Colon (tissue), 2 donors: Measurements from ENCODE around the gene WAC.
A peak's percentile ranks its signal among the peaks of the same experiment; 100 is the strongest.
"Not testable (repeated sequence)": the region's sequence is repeated elsewhere in the genome, so short reads cannot be mapped to it uniquely, and the experiment has no call there.

Experiments
- FAIRE-seq: peaks from 2 replicates; lab custom pipeline; 2012; peaks lifted over from hg19 to GRCh38; lab: Jason Lieb, UNC
- donor health status: control.
- donor health status: control.

Gene WAC

GRCh38 chr10:28616514-28616913 lies 83.6 kb downstream of the WAC start:
- no peak for FAIRE-seq

- FAIRE-seq = no peak
These were observed 86.5 kb downstream of the WAC start for GRCh38 chr10:28619455-28619854.

GRCh38 chr10:28620251-28620650 lies 87.3 kb downstream of the WAC start:
- FAIRE-seq = no peak

GRCh38 chr10:28623483-28623882 lies 90.6 kb downstream of the WAC start:
- no peak for FAIRE-seq

- no peak for FAIRE-seq
These were observed 91.4 kb downstream of the WAC start for GRCh38 chr10:28624351-28624750.

- FAIRE-seq = no peak
These were observed 94.2 kb downstream of the WAC start for GRCh38 chr10:28627102-28627501.

GRCh38 chr10:28628184-28628893 lies 95.4 kb downstream of the WAC start:
- no peak for FAIRE-seq

GRCh38 chr10:28631896-28632583 lies 99.1 kb downstream of the WAC start:
- FAIRE-seq = no peak

- FAIRE-seq = no peak
These were observed 99.6 kb downstream of the WAC start for GRCh38 chr10:28632584-28632945.

- no peak for FAIRE-seq
These were observed 100.8 kb downstream of the WAC start for GRCh38 chr10:28633750-28634149.

- FAIRE-seq = no peak
These were observed 104.4 kb downstream of the WAC start for GRCh38 chr10:28637346-28637745.

- peak; percentile 21 for FAIRE-seq
These were observed 105.5 kb downstream of the WAC start for GRCh38 chr10:28638392-28638791.

GRCh38 chr10:28640551-28640950 lies 107.6 kb downstream of the WAC start:
- FAIRE-seq = no peak

GRCh38 chr10:28644647-28645046 lies 111.7 kb downstream of the WAC start:
- no peak for FAIRE-seq

GRCh38 chr10:28652106-28652505 lies 119.2 kb downstream of the WAC start:
- no peak for FAIRE-seq

GRCh38 chr10:28652703-28653102 lies 119.8 kb downstream of the WAC start:
- FAIRE-seq = no peak

- not testable (repeated sequence) for FAIRE-seq
These were observed 125.9 kb downstream of the WAC start for GRCh38 chr10:28658824-28659223.

GRCh38 chr10:28661035-28661434 lies 128.1 kb downstream of the WAC start:
- no peak for FAIRE-seq

- no peak for FAIRE-seq
These were observed 130.9 kb downstream of the WAC start for GRCh38 chr10:28663576-28664368.

- FAIRE-seq = no peak
These were observed 131.4 kb downstream of the WAC start for GRCh38 chr10:28664369-28664740.

- FAIRE-seq = no peak
These were observed 134.0 kb downstream of the WAC start for GRCh38 chr10:28666751-28667467.
